HepG2 (cell line): ENCODE results near the gene BPIFA1. TPM values are rescaled to one million over a fixed set of nuclear protein-coding genes. Genes with fewer than 3 reads are reported as not detected.

Experiments
- CREB1 ChIP-seq, 2 experiments: fragments of 450-650 bp in 1 of 2; IDR thresholded peaks; 2 replicates each; pipeline ENCODE4 v1.6.1; 2016 to 2017; ENCODE audit warnings: control low read depth in 1 of 2, mild to moderate bottlenecking in 1 of 2, missing compliant biosample characterization in 1 of 2, missing genetic modification characterization in 1 of 2
- HMGXB4 ChIP-seq, 2 experiments: sonication (generic) in 1 of 2; formaldehyde crosslinking in 1 of 2; IDR thresholded peaks; 2 replicates each; pipeline versions ENCODE4 v1.4.0 to v1.6.1; 2018 to 2020; ENCODE audit warnings: missing genetic modification reagents in 2 of 2, borderline replicate concordance in 1 of 2, low read depth in 1 of 2, mild to moderate bottlenecking in 1 of 2, missing biosample characterization in 1 of 2
- HNF4A ChIP-seq: sonication (generic); formaldehyde crosslinking; IDR thresholded peaks from 2 replicates; pipeline ENCODE4 v1.4.0; 2020; ENCODE audit warnings: missing genetic modification reagents
- PHF20 ChIP-seq: sonication (generic); formaldehyde crosslinking; IDR thresholded peaks from 2 replicates; pipeline ENCODE4 v1.5.0; 2020; ENCODE audit warnings: mild to moderate bottlenecking, missing genetic modification reagents
- PHF5A ChIP-seq: IDR thresholded peaks from one replicate; pipeline ENCODE4 v1.6.1; 2018; ENCODE audit warnings: low read depth, missing genetic modification reagents; ENCODE audit not compliant: unreplicated experiment
- RFX3 ChIP-seq: IDR thresholded peaks from 2 replicates; pipeline ENCODE4 v1.6.1; 2016; ENCODE audit warnings: missing biosample characterization, missing genetic modification reagents
- ZBTB26 ChIP-seq: IDR thresholded peaks from 2 replicates; pipeline ENCODE4 v1.6.1; 2016; ENCODE audit warnings: missing compliant biosample characterization, missing genetic modification reagents, borderline replicate concordance
- ZFP37 ChIP-seq: sonication (generic); formaldehyde crosslinking; IDR thresholded peaks from 2 replicates; pipeline ENCODE4 v1.4.0; 2020; ENCODE audit warnings: missing genetic modification reagents, borderline replicate concordance
- ZFP41 ChIP-seq: sonication (generic); formaldehyde crosslinking; IDR thresholded peaks from 2 replicates; pipeline ENCODE4 v1.4.0; 2020; ENCODE audit warnings: mild to moderate bottlenecking, missing genetic modification reagents, borderline replicate concordance
- ZKSCAN8 ChIP-seq: IDR thresholded peaks from 2 replicates; pipeline ENCODE4 v1.6.1; 2016; ENCODE audit warnings: borderline replicate concordance, missing genetic modification reagents, missing compliant biosample characterization
- ZNF788 ChIP-seq: sonication (generic); formaldehyde crosslinking; IDR thresholded peaks from 2 replicates; pipeline ENCODE4 v1.5.0; 2020; ENCODE audit warnings: mild to moderate bottlenecking, missing genetic modification reagents, borderline replicate concordance
- ZSCAN29 ChIP-seq: sonication (generic); formaldehyde crosslinking; conservative IDR thresholded peaks from 2 replicates; pipeline ENCODE4 v1.4.0; 2020; ENCODE audit warnings: mild to moderate bottlenecking, missing genetic modification reagents
- polyA plus RNA-seq, 8 experiments: library from polyadenylated mRNA; depleted of rRNA in 3 of 8; stranded (reverse) in 7 of 8; unstranded in 1 of 8; fragments of >200 nt; fragmentation: Illumina TruSeq in 4 of 8; extraction: Trizol in 4 of 8; gene quantifications; 2 replicates each; pipeline versions ENCODE4 v1.2.1 to v1.2.3, GENCODE V29; 2011 to 2016; ENCODE audit warnings: low read depth in 4 of 8, missing spikeins in 1 of 8, mixed read lengths in 1 of 8; ENCODE audit not compliant: insufficient read depth in 1 of 8
- total RNA-seq, 5 experiments: library from RNA; depleted of rRNA; stranded (reverse); fragments of >200 nt; fragmentation: Illumina TruSeq; extraction: Trizol; gene quantifications; 2 replicates each; pipeline ENCODE4 v1.2.3, GENCODE V29; 2016; ENCODE audit warnings: low read depth in 1 of 5

The BPIFA1 gene
- total and polyA plus RNA-seq, 2 of the 13 experiments (the other 11 are each of a cell fraction or from before 2014, with no cell fraction given): not detected

- no peak for TF ChIP-seq ZBTB26
- no peak for TF ChIP-seq ZNF788 (CRISPR knock-in tag)
- TF ChIP-seq HNF4A (CRISPR knock-in tag): no peak
- TF ChIP-seq ZSCAN29 (CRISPR knock-in tag): 0 out of 2 replicates have a peak, but pooled peaks have one; percentile 3
- TF ChIP-seq ZFP37: no peak
- TF ChIP-seq HMGXB4 (CRISPR knock-in tag; IDR thresholded peaks at IDR 0.05; ENCODE audit: borderline replicate concordance in 1 of 2, low read depth in 1 of 2): 0 out of 4 replicates have a peak, but pooled peaks of 1 of the 2 experiments have one; percentile 13
- TF ChIP-seq ZKSCAN8 (CRISPR knock-in tag): no peak
- 0 out of 2 replicates have a peak, but pooled peaks have one; percentile 41 for TF ChIP-seq PHF20 (CRISPR knock-in tag)
- no peak for TF ChIP-seq PHF5A (CRISPR knock-in tag)
- TF ChIP-seq CREB1 (IDR thresholded peaks at IDR 0.05): peak; percentile 84
- TF ChIP-seq CREB1 (CRISPR knock-in tag; IDR thresholded peaks at IDR 0.05): no peak
- no peak for TF ChIP-seq ZFP41 (CRISPR knock-in tag)
- no peak for TF ChIP-seq RFX3 (CRISPR knock-in tag)
- TF ChIP-seq, all 625 proteins: peak for 14
Observed at GRCh38 chr20:33279261-33279910, 43.6 kb downstream of the BPIFA1 start (continued).
